Hepatocyte (in vitro differentiated cells): ENCODE data around the gene SNCAIP.

ENCODE experiments used
- EZH2phosphoT487 ChIP-seq: fragments of 200-600 bp; sonication (generic); IDR thresholded peaks from one replicate; pipeline ENCODE4 v1.6.1; 2018; ENCODE audit warnings: antibody characterized with exemption, mild to moderate bottlenecking, low read depth, moderate library complexity; ENCODE audit not compliant: unreplicated experiment, severe bottlenecking
- TF ChIP-seq, protein P1 (sequence below): fragments of 200-600 bp; sonication (generic); IDR thresholded peaks from 2 replicates; pipeline ENCODE4 v1.5.1; 2016; ENCODE audit warnings: antibody characterized with exemption, mild to moderate bottlenecking; ENCODE audit not compliant: poor library complexity

DNA sequence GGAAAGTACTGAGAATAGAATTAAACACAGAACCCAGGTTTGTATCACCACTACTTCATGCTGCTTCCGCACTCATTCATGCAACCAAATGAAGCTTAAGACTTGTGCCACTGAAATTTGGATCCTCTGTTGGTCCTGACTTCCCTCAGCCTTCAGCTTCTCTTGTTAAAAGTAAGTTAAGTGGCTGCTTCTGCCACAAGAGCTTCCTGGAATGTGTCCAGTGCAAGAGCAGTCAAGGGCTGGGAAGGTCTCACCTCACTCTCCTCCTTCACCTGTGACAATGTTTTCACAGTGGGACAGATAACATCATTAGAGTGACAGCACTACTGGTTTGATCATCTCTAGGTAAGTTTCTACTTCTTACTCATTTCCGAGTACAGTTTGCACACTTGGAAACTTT lies 7.9 kb downstream of the SNCAIP start:
- TF ChIP-seq, protein P1, sequence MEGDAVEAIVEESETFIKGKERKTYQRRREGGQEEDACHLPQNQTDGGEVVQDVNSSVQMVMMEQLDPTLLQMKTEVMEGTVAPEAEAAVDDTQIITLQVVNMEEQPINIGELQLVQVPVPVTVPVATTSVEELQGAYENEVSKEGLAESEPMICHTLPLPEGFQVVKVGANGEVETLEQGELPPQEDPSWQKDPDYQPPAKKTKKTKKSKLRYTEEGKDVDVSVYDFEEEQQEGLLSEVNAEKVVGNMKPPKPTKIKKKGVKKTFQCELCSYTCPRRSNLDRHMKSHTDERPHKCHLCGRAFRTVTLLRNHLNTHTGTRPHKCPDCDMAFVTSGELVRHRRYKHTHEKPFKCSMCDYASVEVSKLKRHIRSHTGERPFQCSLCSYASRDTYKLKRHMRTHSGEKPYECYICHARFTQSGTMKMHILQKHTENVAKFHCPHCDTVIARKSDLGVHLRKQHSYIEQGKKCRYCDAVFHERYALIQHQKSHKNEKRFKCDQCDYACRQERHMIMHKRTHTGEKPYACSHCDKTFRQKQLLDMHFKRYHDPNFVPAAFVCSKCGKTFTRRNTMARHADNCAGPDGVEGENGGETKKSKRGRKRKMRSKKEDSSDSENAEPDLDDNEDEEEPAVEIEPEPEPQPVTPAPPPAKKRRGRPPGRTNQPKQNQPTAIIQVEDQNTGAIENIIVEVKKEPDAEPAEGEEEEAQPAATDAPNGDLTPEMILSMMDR, result no peak
- TF ChIP-seq EZH2phosphoT487, result no peak
